Caki2 (cell line): ENCODE measurements around the gene NINL. TPM values are rescaled to one million over a fixed set of nuclear protein-coding genes. Genes with fewer than 3 reads are reported as not detected.

ENCODE experiments used
- DNase-seq: peaks from one replicate; pipeline ENCODE4 v3.0.0-alpha.2; 2015; ENCODE audit warnings: low read depth
- in situ Hi-C: cut with HindIII; loops from 2 replicates; pipeline ENCODE4 v1.10.0; 2016; ENCODE audit warnings: low sequenced_read_pairs, low pct_unique_long_range_greater_than_20kb, mixed read lengths
- total RNA-seq: library from RNA; depleted of rRNA; stranded (reverse); fragments of >200 nt; shearing (Covaris generic); gene quantifications from 2 replicates; pipeline ENCODE4 v1.2.3, GENCODE V29; 2014; ENCODE audit warnings: low replicate concordance; rRNA removed

Gene NINL
- total RNA-seq, 1 experiment from 2014 or later: 9.2 TPM

GRCh38 chr20:25408890-25409289, 176.4 kb downstream of the NINL start:
- in situ Hi-C loops: no loop called here

GRCh38 chr20:25408170-25408547, 177.2 kb downstream of the NINL start:
- in situ Hi-C loops: no loop called here
- no peak for DNase-seq

More at GRCh38 chr20:25408890-25409289, 176.4 kb downstream of the NINL start:
- no peak for DNase-seq

- in situ Hi-C loops: no loop called here
- DNase-seq: peak; percentile 93
Observed at GRCh38 chr20:25407311-25408169, 177.8 kb downstream of the NINL start, which contains the start of gene GINS1. Gene GINS1, plus strand, starts transcription at chr20:25407673. Its CDS starts 148 bp downstream, at chr20:25407821.

Other genes starting within 250 kb of the NINL start
- gene ABHD12, start 194.7 kb downstream of the NINL start, total RNA-seq: 24.4 and 29.7 TPM in 2 replicates
- gene GINS1, start 177.9 kb downstream of the NINL start, total RNA-seq: 14.9 and 17.1 TPM in 2 replicates
- gene NANP, start 38.5 kb upstream of the NINL start, total RNA-seq: 2.7 and 4.3 TPM in 2 replicates
- gene ZNF337, start 111.3 kb upstream of the NINL start, total RNA-seq: 12.2 and 23.3 TPM in 2 replicates